ENCODE results near the gene BMAL1.
"Not testable (repeated sequence)": the region's sequence is repeated elsewhere in the genome, so short reads cannot be mapped to it uniquely, and the experiment has no call there.

The BMAL1 gene

DNA sequence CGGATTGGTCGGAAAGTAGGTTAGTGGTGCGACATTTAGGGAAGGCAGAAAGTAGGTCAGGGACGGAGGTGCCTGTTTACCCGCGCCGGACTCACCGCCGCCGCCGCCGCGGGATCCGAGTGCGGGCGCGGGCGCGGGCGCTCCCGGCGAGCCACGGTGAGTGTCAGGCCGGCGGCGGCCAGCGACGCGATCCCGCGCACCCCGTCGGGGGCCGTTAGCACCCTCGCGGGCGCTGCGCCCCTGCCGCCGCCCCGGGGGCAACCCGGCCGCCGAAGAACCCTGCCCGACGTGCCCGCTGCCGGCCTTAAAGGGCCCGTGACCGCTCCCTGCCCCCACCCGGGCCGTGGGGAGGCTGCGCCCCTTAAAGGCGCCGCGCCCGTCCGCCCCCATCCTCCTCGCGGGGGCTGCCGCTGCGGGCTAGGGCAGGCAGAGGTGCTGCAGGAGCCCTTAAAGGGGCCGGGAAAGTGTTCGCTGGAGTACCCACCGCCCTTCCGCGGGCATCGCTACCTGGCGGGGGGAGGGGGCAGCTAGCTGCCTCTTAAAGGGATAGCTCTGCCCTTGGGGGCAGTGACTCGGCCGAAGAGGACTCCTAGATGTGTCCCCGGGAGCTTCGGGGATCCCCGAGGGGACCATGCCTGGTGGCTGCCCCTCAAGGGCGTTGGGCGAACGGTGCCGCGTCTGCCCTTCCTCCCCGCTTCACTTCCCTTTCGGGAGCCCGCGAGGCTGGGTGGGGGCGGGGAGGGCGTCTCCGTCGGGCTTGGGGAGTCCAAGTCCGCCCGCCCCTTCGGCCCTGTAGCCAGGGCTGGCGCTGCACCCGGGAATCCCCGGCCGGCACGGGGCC is at the start of gene BMAL1:
BMAL1 (plus strand) TSS at position 23 of the 841 bp plus-strand sequence. CDS start 76,519 bp downstream, outside the sequence.
- no peak for DNase-seq (ENCODE audit: low read depth, low spot score)

DNA sequence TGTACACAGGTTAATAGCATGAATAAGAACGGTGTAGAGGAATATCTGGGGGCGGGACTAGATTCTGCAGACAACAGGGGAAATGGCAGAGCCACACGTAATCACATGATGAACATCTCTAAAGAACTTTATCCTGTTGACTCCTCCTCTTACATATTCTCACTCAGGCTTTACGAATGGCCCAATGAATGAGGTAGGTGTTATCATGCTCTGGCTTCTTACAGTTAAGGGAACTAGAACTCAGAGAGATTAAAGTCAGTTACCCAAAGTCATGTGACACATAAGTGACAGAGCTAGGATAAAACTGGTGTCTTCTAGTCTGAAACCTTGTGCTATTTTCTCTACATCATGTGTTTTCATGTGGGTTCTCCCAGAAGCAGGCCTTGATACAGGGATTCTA is 49.0 kb upstream of the BMAL1 start:
- DNase-seq (ENCODE audit: low read depth, low spot score), result no peak

- no peak for DNase-seq (ENCODE audit: low read depth, low spot score)
Observed at GRCh38 chr11:13229136-13229535, 48.5 kb upstream of the BMAL1 start.

GRCh38 chr11:13229711-13230318 is 47.8 kb upstream of the BMAL1 start:
- DNase-seq (ENCODE audit: low read depth, low spot score), result no peak

GRCh38 chr11:13233173-13233745 is 44.3 kb upstream of the BMAL1 start:
- DNase-seq (ENCODE audit: low read depth, low spot score), result no peak

- no peak for DNase-seq (ENCODE audit: low read depth, low spot score)
Observed at GRCh38 chr11:13235895-13236294, 41.7 kb upstream of the BMAL1 start.

GRCh38 chr11:13236626-13237025 is 41.0 kb upstream of the BMAL1 start:
- DNase-seq (ENCODE audit: low read depth, low spot score), result no peak

GRCh38 chr11:13237761-13238160 is 39.8 kb upstream of the BMAL1 start:
- DNase-seq (ENCODE audit: low read depth, low spot score), result no peak

- peak; percentile 21 for DNase-seq (ENCODE audit: low read depth, low spot score)
Observed at GRCh38 chr11:13238879-13239514, 38.6 kb upstream of the BMAL1 start.

DNA sequence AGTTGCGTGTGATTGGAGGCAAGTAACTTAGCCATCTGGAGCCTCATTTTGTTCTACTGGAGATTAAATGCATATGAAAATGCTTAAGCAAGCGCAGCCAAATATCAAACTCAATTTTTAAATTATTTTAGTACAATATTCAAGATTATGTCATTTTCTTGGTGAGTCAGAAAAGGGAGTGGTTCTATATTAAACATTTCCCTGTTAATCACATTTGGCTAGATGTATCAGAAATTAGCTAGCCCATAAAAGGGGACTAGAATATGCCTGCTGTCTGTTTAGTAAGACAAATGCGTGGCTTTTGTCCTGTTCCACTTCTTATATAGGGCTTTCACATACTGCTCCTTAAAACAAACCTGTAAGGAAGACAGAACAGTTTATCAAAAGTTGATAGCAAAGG is 35.0 kb upstream of the BMAL1 start:
- DNase-seq (ENCODE audit: low read depth, low spot score), result no peak

- DNase-seq (ENCODE audit: low read depth, low spot score), result no peak
Observed at GRCh38 chr11:13247606-13248296, 29.8 kb upstream of the BMAL1 start.

DNA sequence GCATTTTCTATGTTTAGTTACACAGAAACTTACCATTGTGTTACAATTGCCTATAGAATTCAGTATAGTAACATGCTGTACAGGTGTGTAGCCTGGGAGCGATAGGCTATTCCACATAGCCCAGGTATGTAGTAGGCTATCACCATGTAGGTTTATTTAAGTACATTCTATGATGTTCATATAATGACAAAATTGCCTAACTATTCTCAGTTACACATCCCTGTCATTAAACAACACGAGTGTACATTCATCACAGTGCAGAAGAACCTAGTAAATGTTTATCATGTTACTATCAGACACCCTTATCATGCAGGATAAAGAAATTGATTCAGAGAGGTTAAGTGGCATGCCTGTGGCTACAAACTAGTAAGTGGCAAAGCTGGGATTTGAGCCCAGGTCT is 28.4 kb upstream of the BMAL1 start:
- no peak for DNase-seq (ENCODE audit: low read depth, low spot score)

DNA sequence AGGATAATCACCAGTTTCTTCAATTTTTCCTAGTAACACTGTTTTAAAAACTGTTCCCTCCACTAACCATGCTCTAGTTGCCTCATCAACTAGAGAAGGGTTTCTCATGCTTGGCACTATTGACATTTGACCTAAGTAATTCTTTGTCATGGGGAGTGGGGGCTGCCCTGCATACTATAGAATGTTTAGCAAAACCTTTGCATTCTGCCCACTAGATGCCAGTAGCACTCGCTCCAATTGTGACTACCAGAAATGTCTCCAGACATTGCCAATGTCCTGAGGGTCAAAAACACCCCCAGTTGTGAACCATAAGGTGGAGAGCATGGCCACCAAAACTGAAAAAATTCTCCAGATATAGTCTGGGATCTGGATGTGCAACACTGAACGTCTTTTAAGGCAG is 27.6 kb upstream of the BMAL1 start:
- DNase-seq (ENCODE audit: low read depth, low spot score), result no peak

GRCh38 chr11:13251966-13252365 is 25.6 kb upstream of the BMAL1 start:
- DNase-seq (ENCODE audit: low read depth, low spot score), result no peak

DNA sequence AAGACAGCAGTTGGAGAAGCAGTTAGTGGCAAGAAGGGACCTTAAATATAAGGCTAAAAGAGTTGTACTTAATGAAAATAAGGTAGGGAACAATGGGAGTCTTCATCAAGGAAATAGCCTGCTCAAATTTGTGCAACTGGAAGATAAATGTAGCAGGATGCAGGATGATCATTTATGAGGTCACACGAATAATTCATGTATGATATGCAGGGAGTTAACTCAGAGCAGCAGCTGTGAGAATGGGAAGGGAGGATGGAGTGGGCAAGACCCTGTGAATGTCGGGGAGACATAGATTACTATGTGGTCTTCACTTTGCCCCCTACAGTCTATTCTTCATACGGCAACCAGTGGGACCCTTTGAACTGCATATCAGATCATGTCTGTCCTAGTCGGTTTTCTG is 25.2 kb upstream of the BMAL1 start:
- DNase-seq (ENCODE audit: low read depth, low spot score), result no peak

DNA sequence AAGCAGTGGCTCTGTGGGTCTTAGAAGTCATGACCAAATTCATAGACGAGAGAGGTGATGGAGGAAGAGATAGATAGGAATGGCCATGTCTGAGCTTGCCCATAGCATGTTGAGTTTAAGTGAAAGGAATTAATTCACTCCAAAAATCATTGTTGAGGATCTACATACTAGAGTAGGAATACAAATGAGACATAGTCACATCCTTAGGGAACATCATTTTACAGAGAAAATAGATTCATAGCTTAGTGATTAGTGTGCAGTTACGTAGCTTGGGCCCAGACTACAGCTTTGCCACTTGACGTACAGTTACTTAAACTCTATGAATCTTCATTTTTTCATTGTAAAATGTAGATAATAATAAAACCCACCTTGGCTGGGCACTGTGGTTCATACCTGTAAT is 21.4 kb upstream of the BMAL1 start:
- DNase-seq (ENCODE audit: low read depth, low spot score), result no peak

DNA sequence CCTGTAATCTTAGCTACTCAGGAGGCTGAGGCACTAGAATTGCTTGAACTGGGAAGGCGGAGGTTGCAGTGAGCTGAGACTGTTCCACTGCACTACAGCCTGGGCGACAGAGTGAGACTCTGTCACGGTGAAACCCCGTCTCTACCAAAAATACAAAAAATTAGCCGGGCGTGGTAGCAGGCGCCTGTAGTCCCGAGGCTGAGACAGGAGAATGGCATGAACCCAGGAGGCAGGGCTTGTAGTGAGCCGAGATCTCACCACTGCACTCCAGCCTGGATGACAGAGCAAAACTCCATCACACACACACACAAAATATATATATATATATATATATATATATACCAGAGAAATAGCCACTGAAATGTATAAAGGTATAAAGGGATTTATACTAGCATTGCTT is 19.5 kb upstream of the BMAL1 start:
- not testable (repeated sequence) for DNase-seq (ENCODE audit: low read depth, low spot score)

GRCh38 chr11:13258855-13259254 is 18.7 kb upstream of the BMAL1 start:
- DNase-seq (ENCODE audit: low read depth, low spot score), result no peak

- DNase-seq (ENCODE audit: low read depth, low spot score), result no peak
Observed at GRCh38 chr11:13259374-13259773, 18.2 kb upstream of the BMAL1 start.

DNA sequence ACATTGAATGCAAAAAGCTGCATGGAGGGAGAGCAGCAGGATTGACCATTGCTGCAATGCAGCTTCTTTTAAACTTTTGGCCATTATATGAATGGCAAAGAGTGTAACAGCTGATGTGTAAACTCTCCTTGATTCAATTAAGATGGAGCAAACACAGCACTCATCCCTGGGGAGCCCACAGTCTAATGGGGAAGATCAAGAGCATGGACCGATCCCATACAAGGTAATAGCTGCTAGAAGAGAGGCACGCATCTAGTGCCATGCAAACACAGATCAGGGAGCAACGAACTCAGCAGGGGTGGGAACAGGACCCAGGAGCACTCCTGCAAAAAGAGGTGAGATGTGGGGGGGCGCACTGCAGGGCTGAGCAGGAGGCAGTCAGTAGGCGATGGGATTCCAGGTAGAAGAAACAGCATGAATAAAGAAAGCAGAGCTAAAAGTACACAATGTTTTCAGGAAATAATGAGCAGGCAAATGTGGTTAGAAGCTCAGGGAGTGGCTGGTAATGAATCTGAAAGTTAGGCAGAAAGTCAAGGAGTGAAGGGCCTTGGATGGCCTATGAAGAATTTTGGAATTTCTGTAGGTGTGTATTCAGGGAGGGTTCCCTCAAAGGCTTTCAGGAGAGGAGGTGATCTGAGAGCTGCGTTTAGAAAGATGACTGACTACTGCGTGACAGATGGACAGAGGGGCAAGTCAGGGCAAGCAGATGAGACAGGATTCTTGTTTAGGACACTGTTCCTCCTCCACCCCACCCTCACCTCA is 17.2 kb upstream of the BMAL1 start:
- no peak for DNase-seq (ENCODE audit: low read depth, low spot score)

GRCh38 chr11:13260963-13261588 is 16.5 kb upstream of the BMAL1 start:
- no peak for DNase-seq (ENCODE audit: low read depth, low spot score)
